CD4-positive, alpha-beta T cell (primary cell): ENCODE results near the gene ATP2B2. TPM values are rescaled to one million over a fixed set of nuclear protein-coding genes. Genes with fewer than 3 reads are reported as not detected.

Source experiments
- ATAC-seq: fragments of 200-7000 bp; cut with Tn5 transposase; one replicate; pipeline ENCODE4 v1.10.0; 2022; ENCODE audit warnings: mild to moderate bottlenecking; ENCODE audit not compliant: poor library complexity
- CTCF ChIA-PET: fragments of 350-600 bp; sonication (Branson Sonifier 250); formaldehyde crosslinking; loops from one replicate; lab custom pipeline; 2021; ENCODE audit warnings: antibody characterized with exemption, inconsistent platforms; lab: Charles Lee
- POLR2A ChIA-PET: fragments of 350-600 bp; sonication (Branson Sonifier 250); formaldehyde crosslinking; loops from one replicate; lab custom pipeline; 2021; ENCODE audit warnings: antibody characterized with exemption, inconsistent platforms; lab: Charles Lee
- DNase-seq, 14 experiments: peaks; one replicate each; pipeline ENCODE4 v3.0.0-alpha.2; 2013 to 2020; ENCODE audit warnings: mixed read lengths in 2 of 14
- H3K27ac ChIP-seq, 2 donors: one replicate each; pipeline versions ENCODE4 v1.5.1 to v1.7.0; 2013; ENCODE audit warnings: low read length in 2 of 2, low read depth in 1 of 2, mild to moderate bottlenecking in 1 of 2
- H3K27me3 ChIP-seq, 2 experiments: 1 replicate in 1 of 2; 2 replicates in 1 of 2; pipeline versions ENCODE4 v1.6.1 to v1.7.0; 2013; ENCODE audit warnings: low read length in 2 of 2, control low read depth in 1 of 2, mild to moderate bottlenecking in 1 of 2, moderate library complexity in 1 of 2; ENCODE audit not compliant: insufficient read depth in 2 of 2, control insufficient read depth in 1 of 2
- H3K36me3 ChIP-seq: one replicate; pipeline ENCODE4 v1.6.1; 2013; ENCODE audit warnings: low read length, control low read depth; ENCODE audit not compliant: insufficient read depth
- H3K4me1 ChIP-seq: one replicate; pipeline ENCODE4 v1.6.1; 2013; ENCODE audit warnings: low read length, control low read depth; ENCODE audit not compliant: insufficient read depth
- H3K4me3 ChIP-seq: one replicate; pipeline ENCODE4 v1.5.1; 2013; ENCODE audit warnings: mild to moderate bottlenecking, low read length, moderate library complexity
- H3K9me3 ChIP-seq, 2 experiments: 1 replicate in 1 of 2; 2 replicates in 1 of 2; pipeline versions ENCODE4 v1.6.1 to v1.7.0; 2013; ENCODE audit warnings: low read length in 2 of 2, mild to moderate bottlenecking in 2 of 2, control low read depth in 1 of 2, moderate library complexity in 1 of 2; ENCODE audit not compliant: control insufficient read depth in 1 of 2, insufficient read depth in 1 of 2
- H3K27ac Mint-ChIP-seq: one replicate; pipeline ENCODE4 v1.8.0; 2020; ENCODE audit warnings: mixed read lengths
- H3K27me3 Mint-ChIP-seq: one replicate; pipeline ENCODE4 v1.8.0; 2021; ENCODE audit warnings: mixed read lengths
- H3K36me3 Mint-ChIP-seq: one replicate; pipeline ENCODE4 v1.8.0; 2021; ENCODE audit warnings: low read depth, mixed read lengths
- H3K4me1 Mint-ChIP-seq: one replicate; pipeline ENCODE4 v1.8.0; 2021; ENCODE audit warnings: low read depth, mixed read lengths
- H3K4me3 Mint-ChIP-seq: one replicate; pipeline ENCODE4 v1.8.0; 2020; ENCODE audit warnings: mild to moderate bottlenecking, mixed read lengths
- H3K9me3 Mint-ChIP-seq: one replicate; pipeline ENCODE4 v1.8.0; 2020; ENCODE audit warnings: mixed read lengths
- intact Hi-C, 2 experiments: fragments of 100-400 bp; cut with DNase I in 1 of 2; cut with micrococcal nuclease in 1 of 2; formaldehyde crosslinking; loops; one replicate each; pipeline versions ENCODE4 v1.15.1 to v1.9.0; 2023 to 2025; cut with DNase I, micrococcal nuclease
- total RNA-seq, 174 experiments: library from RNA in 2 of 174; stranded (reverse) in 2 of 174; gene quantifications; one replicate each; pipeline ENCODE4 v1.2.3 and lab custom pipeline; 2021 to 2026
- TF ChIP-seq, protein P1 (sequence below): fragments of 200-600 bp; IDR thresholded peaks from one replicate; pipeline ENCODE4 v1.8.0; 2022; ENCODE audit warnings: antibody characterized with exemption, mild to moderate bottlenecking

Gene ATP2B2
- total RNA-seq, 2 experiments from 2014 or later: not detected

DNA sequence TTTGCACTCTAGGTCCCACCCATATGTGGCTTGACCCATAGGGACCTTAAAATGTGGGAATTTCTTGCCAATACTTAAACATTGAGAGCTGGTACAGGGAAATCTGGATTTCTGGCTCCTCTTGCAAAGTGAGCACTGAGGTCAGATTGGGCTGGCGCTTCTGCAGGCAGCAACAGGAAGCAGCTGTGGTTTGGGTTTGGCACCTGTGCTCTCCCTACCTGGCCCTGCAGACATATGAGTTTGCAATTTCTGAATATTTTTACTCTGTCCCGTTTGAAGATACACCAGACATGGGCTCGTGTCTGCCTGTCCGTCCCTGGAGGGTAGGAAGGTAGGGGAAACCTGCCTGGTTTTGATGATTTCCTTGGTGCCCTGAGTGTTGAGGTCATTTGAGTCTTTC is 109.7 kb downstream of the ATP2B2 start:
- POLR2A ChIA-PET: interaction anchor here (2.2 kb wide), 1 partner anchor 41 kb away, joined by 13 read pairs; no protein-coding TSS in a partner anchor
- TF ChIP-seq, protein P1, sequence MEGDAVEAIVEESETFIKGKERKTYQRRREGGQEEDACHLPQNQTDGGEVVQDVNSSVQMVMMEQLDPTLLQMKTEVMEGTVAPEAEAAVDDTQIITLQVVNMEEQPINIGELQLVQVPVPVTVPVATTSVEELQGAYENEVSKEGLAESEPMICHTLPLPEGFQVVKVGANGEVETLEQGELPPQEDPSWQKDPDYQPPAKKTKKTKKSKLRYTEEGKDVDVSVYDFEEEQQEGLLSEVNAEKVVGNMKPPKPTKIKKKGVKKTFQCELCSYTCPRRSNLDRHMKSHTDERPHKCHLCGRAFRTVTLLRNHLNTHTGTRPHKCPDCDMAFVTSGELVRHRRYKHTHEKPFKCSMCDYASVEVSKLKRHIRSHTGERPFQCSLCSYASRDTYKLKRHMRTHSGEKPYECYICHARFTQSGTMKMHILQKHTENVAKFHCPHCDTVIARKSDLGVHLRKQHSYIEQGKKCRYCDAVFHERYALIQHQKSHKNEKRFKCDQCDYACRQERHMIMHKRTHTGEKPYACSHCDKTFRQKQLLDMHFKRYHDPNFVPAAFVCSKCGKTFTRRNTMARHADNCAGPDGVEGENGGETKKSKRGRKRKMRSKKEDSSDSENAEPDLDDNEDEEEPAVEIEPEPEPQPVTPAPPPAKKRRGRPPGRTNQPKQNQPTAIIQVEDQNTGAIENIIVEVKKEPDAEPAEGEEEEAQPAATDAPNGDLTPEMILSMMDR: no peak
- no peaks in the 10 kb centered on the region for H3K9me3 Mint-ChIP-seq
- Histone ChIP-seq H3K4me3 (peak overlapping the region; percentile 10), H3K36me3 (no peaks in the 10 kb centered on the region), H3K27ac (no peak overlapping the region), H3K27me3 (no peaks in the 10 kb centered on the region), H3K4me1 (peaks cover 74% of the 10 kb centered on the region), H3K9me3 (no peaks in the 10 kb centered on the region)
- no peaks in the 10 kb centered on the region for H3K36me3 Mint-ChIP-seq
- peak; percentile 88 for ATAC-seq
- DNase-seq: peak in 13 of 14 experiments; percentile 17 to 77 (median 39)
- peaks cover 53% of the 10 kb centered on the region for H3K4me1 Mint-ChIP-seq
- intact Hi-C loops: loop anchor here in 1 of 2 experiments (2.0 kb wide), 1 partner anchor 41 kb away; no protein-coding TSS in a partner anchor
- peak overlapping the region; percentile 73 for H3K4me3 Mint-ChIP-seq
- no peaks in the 10 kb centered on the region for H3K27me3 Mint-ChIP-seq
- peak overlapping the region; percentile 35 for H3K27ac Mint-ChIP-seq
- CTCF ChIA-PET: no interaction called here

DNA sequence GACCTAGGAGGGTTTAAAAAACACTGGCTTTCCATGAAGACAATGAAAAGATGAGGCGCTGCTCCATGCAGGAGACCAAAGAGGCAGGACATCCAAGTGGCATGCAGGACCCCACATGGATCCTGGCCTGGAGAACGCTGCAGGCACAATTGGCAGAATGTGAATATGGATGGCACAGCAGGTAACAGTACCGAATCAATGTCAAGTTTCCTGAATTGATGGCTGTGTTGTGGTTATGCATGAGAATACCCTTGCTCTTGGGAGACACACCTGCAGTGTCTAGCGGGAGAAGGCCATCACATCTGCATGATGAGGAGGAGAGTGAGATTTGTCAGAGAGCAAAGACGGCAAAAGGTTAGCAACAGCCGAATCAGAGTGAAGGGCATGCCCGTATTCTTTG is 110.2 kb downstream of the ATP2B2 start:
- Histone ChIP-seq H3K27me3 (no peaks in the 10 kb centered on the region), H3K4me1 (peaks cover 78% of the 10 kb centered on the region), H3K4me3 (no peak overlapping the region), H3K9me3 (no peaks in the 10 kb centered on the region), H3K36me3 (no peaks in the 10 kb centered on the region), H3K27ac (no peak overlapping the region)
- intact Hi-C loops: loop anchor here in 1 of 2 experiments (2.0 kb wide), 1 partner anchor 42 kb away; no protein-coding TSS in a partner anchor
- H3K36me3 Mint-ChIP-seq: no peaks in the 10 kb centered on the region
- ATAC-seq: peak; percentile 18
- TF ChIP-seq, protein P1: no peak
- CTCF ChIA-PET: no interaction called here
- peak in 2 of 14 experiments; percentile 6 to 8 for DNase-seq
- H3K27me3 Mint-ChIP-seq: no peaks in the 10 kb centered on the region
- H3K27ac Mint-ChIP-seq: peak overlapping the region; percentile 35
- peaks cover 57% of the 10 kb centered on the region for H3K4me1 Mint-ChIP-seq
- POLR2A ChIA-PET: interaction anchor here (2.2 kb wide), 1 partner anchor 41 kb away, joined by 13 read pairs; no protein-coding TSS in a partner anchor
- H3K4me3 Mint-ChIP-seq: peak overlapping the region; percentile 73
- no peaks in the 10 kb centered on the region for H3K9me3 Mint-ChIP-seq

DNA sequence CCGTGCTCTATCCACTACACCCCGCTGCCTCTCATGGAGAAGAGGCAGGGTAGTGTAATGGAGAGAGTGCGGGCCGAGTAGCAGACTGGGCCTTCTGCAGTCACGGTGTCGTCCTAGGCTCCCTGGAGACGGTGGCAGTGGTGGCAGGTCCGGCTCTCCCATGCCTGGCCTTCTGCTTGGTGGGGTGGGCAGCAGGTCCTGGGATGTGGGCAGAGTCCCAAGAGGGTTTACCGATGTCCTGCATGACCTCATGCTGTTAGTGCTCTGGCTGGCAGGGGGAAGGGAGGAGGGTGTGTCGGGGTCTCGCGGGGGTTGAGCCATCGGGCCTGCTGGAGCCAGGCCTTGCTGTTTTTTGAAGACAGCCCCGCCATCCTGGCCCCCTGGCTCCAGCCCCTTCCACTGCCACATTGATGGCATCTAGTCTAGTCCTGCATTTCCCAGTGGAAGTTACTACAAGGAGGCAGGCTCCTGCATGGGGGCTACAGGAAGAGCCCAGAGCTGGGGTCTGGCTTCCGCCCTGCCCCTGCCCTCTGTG is 110.8 kb downstream of the ATP2B2 start:
- no peaks in the 10 kb centered on the region for H3K36me3 ChIP-seq
- Mint-ChIP-seq H3K4me3 (no peak overlapping the region), H3K9me3 (no peaks in the 10 kb centered on the region), H3K27me3 (no peaks in the 10 kb centered on the region), H3K4me1 (peaks cover 62% of the 10 kb centered on the region), H3K27ac (peak overlapping the region; percentile 35), H3K36me3 (no peaks in the 10 kb centered on the region)
- ATAC-seq (no peak), DNase-seq (no peak)
- ChIA-PET CTCF (no interaction called here), POLR2A (no interaction called here)
- H3K27ac ChIP-seq: no peak overlapping the region
- H3K27me3 ChIP-seq: no peaks in the 10 kb centered on the region
- peaks cover 85% of the 10 kb centered on the region for H3K4me1 ChIP-seq
- intact Hi-C loops: loop anchor here in 1 of 2 experiments (2.0 kb wide), 1 partner anchor 42 kb away; no protein-coding TSS in a partner anchor
- TF ChIP-seq, protein P1: no peak
- no peaks in the 10 kb centered on the region for H3K9me3 ChIP-seq
- no peak overlapping the region for H3K4me3 ChIP-seq
